T-helper 2 cell (primary cell): ENCODE results near the gene TBXA2R.
"Not testable (repeated sequence)": the region's sequence is repeated elsewhere in the genome, so short reads cannot be mapped to it uniquely, and the experiment has no call there.

ENCODE experiments used
- DNase-seq, 5 experiments: peaks; one replicate each; pipeline versions ENCODE4 v3.0.0 to v3.0.0-alpha.2; 2012 to 2022

Gene TBXA2R

GRCh38 chr19:3576696-3577443 lies 29.8 kb downstream of the TBXA2R start:
- DNase-seq = no peak

- no peak for DNase-seq
These were observed 30.6 kb downstream of the TBXA2R start for GRCh38 chr19:3575949-3576673.

- DNase-seq = peak in 1 of 5 experiments; percentile 39
These were observed 31.4 kb downstream of the TBXA2R start for GRCh38 chr19:3575260-3575741.

- peak; percentile 69 to 93 (median 75) for DNase-seq
These were observed 32.6 kb downstream of the TBXA2R start for GRCh38 chr19:3573858-3574637.

GRCh38 chr19:3573162-3573857 lies 33.4 kb downstream of the TBXA2R start:
- DNase-seq = peak in 1 of 5 experiments; percentile 38

GRCh38 chr19:3572855-3573161 lies 33.9 kb downstream of the TBXA2R start, which contains the start of gene HMG20B:
Gene HMG20B (plus strand): TSS chr19:3572944. CDS start chr19:3573310, 366 bp downstream.
- DNase-seq = no peak

- peak; percentile 98 to 100 (median 99) for DNase-seq
These were observed 34.4 kb downstream of the TBXA2R start for GRCh38 chr19:3572132-3572854.

- DNase-seq = no peak
These were observed 36.1 kb downstream of the TBXA2R start for GRCh38 chr19:3570606-3571011.

GRCh38 chr19:3570042-3570441 lies 36.6 kb downstream of the TBXA2R start:
- DNase-seq = not testable (repeated sequence)

- DNase-seq = no peak
These were observed 41.5 kb downstream of the TBXA2R start for GRCh38 chr19:3565139-3565538.

GRCh38 chr19:3563709-3564524 lies 42.8 kb downstream of the TBXA2R start:
- DNase-seq = no peak

- DNase-seq = peak; percentile 86 to 96 (median 91)
These were observed 49.0 kb downstream of the TBXA2R start, which contains the start of gene MFSD12 for GRCh38 chr19:3557461-3558248. Gene MFSD12 (minus strand): TSS chr19:3557586. CDS start chr19:3557403, 183 bp downstream.

- DNase-seq = peak; percentile 35 to 56 (median 52)
These were observed 49.7 kb downstream of the TBXA2R start for GRCh38 chr19:3556978-3557460.

GRCh38 chr19:3556423-3556977 lies 50.2 kb downstream of the TBXA2R start:
- no peak for DNase-seq

- no peak for DNase-seq
These were observed 50.8 kb downstream of the TBXA2R start for GRCh38 chr19:3555653-3556422.

- DNase-seq = peak in 3 of 5 experiments; percentile 29 to 81 (median 59)
These were observed 52.2 kb downstream of the TBXA2R start for GRCh38 chr19:3554254-3555083.

- DNase-seq = no peak
These were observed 54.9 kb downstream of the TBXA2R start for GRCh38 chr19:3551792-3552095.
